GM12801 (cell line): ENCODE measurements around the gene MYLIP.

ENCODE experiments used
- TF ChIP-seq, protein P1 (sequence below): IDR thresholded peaks from one replicate; pipeline ENCODE4 v1.5.1; 2011; ENCODE audit warnings: control low read depth; ENCODE audit not compliant: insufficient read length; ENCODE audit errors: extremely low read depth

MYLIP gene

DNA sequence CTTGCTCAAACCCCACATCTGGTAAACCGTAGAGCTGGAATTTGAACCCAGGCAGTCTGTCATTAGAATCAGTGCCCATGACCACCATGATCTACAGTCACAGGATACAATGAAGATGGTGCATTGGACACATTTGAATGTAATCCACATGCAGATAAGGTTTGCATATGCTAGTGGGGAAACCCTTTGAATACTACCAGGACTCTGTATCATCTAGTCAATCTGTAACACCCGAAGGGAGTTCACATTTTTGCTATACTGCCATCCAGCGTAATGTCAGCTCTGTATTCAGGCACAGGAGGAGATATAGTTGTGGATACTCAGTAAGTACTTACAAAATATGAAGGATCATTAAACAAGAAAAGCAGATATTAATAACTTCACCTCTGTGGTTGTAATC lies 40.5 kb upstream of the MYLIP start:
- TF ChIP-seq, protein P1, sequence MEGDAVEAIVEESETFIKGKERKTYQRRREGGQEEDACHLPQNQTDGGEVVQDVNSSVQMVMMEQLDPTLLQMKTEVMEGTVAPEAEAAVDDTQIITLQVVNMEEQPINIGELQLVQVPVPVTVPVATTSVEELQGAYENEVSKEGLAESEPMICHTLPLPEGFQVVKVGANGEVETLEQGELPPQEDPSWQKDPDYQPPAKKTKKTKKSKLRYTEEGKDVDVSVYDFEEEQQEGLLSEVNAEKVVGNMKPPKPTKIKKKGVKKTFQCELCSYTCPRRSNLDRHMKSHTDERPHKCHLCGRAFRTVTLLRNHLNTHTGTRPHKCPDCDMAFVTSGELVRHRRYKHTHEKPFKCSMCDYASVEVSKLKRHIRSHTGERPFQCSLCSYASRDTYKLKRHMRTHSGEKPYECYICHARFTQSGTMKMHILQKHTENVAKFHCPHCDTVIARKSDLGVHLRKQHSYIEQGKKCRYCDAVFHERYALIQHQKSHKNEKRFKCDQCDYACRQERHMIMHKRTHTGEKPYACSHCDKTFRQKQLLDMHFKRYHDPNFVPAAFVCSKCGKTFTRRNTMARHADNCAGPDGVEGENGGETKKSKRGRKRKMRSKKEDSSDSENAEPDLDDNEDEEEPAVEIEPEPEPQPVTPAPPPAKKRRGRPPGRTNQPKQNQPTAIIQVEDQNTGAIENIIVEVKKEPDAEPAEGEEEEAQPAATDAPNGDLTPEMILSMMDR = no peak

DNA sequence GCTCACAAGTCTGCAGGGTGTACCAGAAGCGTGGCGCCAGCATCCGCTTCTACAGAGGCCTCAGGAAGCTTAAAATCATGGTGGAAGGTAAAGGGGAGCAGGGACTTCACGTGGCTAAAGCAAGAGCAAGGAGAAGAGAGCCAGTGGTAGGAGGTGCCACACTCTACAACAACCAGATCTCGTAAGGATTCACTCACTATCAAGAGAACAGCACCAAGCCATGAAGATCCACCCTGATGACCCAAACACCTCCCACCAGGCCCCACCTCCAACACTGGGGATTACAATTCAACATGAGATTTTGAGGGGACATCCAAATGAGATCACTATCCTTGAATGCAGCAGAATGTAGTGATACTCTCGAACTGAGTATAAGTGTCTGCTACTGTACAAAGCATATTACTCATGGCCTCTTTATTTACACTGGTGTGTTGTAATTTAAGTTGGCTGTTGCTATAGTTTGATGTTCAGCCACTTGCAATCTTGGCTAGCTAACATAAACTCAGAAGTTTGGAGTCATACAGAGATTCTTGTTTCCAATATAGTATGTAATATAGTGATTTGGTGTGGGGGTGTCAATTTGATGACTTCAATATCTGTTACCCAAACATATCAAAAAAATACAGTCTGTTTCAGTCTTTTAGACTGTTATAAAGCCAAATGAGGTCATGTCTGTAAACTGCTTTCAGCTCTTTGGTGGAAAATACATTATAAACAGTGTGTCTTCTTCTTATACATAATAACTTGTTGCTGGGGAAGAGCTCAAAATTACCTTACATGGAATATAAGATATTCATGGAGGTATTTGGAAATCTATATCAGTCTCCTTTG lies 39.4 kb upstream of the MYLIP start:
- TF ChIP-seq, protein P1 = no peak

DNA sequence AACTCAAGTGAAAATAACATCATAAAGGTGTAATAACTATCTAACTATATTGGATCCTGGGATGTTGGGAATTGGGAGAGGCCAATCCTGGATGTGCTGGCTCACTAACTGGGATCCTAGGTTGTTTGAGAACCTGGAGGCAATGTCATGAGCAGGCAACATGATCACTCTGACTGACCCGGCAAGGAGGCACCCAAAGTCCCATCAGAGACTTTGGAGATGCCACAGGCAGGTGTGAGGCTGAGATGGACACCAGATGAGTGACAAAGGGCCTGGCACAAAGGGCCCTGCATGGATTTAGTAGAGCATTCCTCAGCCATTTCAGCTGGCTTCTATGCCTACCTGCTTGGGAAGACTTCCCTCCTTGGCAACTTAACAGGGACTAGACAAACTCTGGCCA lies 38.4 kb upstream of the MYLIP start:
- TF ChIP-seq, protein P1 = no peak

DNA sequence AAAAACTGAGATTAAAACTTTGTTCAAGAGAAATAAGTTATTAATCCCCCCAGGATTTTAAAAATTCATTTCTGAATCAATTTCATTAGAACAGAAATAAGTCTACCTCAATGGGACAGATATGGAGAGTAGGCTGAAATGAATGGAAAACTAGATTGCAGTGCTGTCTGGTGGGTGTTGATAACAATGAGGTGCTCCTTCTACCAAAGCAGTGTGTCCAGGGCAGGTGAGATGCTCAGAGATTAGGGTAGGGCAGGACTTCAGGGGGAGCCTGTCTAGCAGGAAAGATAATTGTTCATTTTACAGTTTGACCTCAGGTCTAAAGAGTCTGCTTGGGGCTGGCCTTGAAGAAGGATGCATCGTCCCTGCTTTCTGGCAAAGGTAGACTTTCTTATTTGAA lies 38.0 kb upstream of the MYLIP start:
- TF ChIP-seq, protein P1 = no peak

DNA sequence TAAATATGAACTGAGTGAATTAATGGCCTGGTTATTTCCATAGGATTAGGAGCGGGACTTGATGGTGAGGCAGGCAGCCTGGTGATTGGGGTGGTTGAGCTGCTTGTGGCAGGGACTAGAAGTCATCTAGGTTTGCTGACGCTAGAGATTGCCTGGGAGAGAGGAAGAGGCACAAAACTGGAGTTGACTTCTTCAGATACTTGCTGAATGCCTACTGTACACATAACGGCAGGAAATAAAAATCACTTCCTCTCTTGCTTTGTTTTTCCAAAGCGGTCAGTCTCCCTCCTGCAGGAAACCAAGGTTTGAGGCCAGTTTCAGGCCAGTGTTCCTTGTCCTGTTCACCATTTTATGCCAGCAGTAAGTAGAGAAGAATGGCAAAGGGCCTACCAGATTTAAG lies 36.7 kb upstream of the MYLIP start:
- TF ChIP-seq, protein P1 = no peak

DNA sequence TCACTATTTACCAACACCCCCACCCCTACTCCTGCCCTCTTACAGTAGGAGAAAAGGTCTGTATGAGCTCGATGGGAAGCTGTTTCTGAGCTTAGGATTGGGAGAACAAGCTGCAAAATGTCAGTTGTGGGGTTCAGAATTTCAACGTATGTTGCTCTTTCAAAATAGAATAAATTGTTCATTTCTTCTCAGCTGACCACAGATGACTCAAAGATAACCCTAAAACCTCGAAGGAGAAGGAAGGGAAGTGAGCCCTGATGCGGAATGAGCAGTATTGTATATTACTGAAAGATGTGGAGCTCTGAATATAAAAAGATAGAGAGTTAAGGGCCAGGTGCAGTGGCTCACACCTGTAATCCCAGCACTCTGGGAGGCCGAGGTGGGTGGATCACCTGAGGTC lies 35.9 kb upstream of the MYLIP start:
- TF ChIP-seq, protein P1 = no peak

DNA sequence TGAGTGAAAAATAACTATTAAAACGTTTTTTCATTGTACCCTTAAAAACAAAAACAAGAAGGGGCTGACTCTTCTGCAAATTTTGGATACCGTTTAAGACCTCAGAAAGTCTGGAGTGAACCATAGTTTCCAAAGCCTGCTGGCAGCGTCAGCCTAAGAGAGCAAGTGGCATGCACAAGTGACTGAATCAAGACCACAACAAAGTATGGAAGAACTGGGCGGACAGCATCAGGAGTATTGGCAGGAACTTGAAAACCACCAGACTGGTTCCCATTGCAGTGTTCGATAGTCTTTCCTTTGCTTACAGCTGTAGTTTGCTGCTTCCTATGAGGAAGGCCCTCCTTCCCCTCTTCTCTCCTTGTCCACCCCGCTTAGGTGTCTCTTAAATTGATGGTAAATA lies 33.7 kb upstream of the MYLIP start:
- TF ChIP-seq, protein P1 = no peak
